Amniotic epithelial cell (primary cell): Measurements from ENCODE around the gene WFDC10A.
A peak's percentile ranks its signal among the peaks of the same experiment; 100 is the strongest.
"Not testable (repeated sequence)": the region's sequence is repeated elsewhere in the genome, so short reads cannot be mapped to it uniquely, and the experiment has no call there.

ENCODE experiments used
- DNase-seq: peaks from one replicate; pipeline ENCODE4 v3.0.0-alpha.2; 2010; ENCODE audit warnings: low read depth

WFDC10A gene

GRCh38 chr20:45629496-45630100, at the start of gene WFDC10A:
WFDC10A (plus strand) TSS chr20:45629739; CDS start chr20:45629814, 75 bp downstream.
- peak; percentile 58 for DNase-seq

GRCh38 chr20:45581702-45582101, 47.8 kb upstream of the WFDC10A start:
- peak; percentile 0 for DNase-seq

- no peak for DNase-seq
Measured at GRCh38 chr20:45583502-45583901, 46.0 kb upstream of the WFDC10A start.

DNA sequence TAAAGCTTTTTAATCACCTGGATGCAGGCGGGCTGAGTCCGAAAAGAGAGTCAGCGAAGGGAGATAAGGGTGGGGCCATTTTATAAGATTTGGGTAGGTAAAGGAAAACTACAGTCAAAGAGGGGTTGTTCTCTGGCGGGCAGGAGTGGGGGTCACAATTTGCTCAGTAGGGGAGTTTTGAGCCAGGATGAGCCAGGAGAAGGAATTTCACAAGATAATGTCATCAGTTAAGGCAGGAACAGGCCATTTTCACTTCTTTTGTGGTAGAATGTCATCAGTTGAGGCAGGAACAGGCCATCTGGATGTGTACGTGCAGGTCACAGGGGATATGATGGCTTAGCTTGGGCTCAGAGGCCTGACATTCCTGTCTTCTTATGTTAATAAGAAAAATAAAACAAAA, 45.2 kb upstream of the WFDC10A start:
- DNase-seq = not testable (repeated sequence)

GRCh38 chr20:45585986-45586385, 43.6 kb upstream of the WFDC10A start:
- DNase-seq = not testable (repeated sequence)

DNA sequence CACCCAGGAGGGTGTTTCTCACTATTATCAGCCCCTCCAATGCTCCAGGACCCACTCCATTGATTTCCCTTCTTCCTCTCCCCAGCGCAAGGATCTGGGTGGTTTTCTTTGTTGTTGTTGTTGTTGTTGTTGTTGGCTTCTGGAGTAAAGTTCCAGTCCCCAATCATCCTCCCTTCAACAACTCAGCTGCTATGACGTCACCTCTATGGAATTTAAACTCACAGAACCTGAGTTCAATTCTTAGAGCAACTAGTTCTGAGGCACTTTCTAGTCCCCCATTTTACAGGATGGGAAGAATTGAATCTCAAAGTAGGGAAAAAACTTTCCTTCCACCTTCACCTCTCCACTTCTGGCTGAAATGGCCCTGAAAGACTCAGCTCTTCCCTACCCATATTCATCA, 40.7 kb upstream of the WFDC10A start:
- no peak for DNase-seq

GRCh38 chr20:45589725-45590124, 39.8 kb upstream of the WFDC10A start:
- no peak for DNase-seq

- peak; percentile 16 for DNase-seq
Measured at GRCh38 chr20:45592574-45593189, 36.9 kb upstream of the WFDC10A start.

- DNase-seq = no peak
Measured at GRCh38 chr20:45593498-45593897, 36.0 kb upstream of the WFDC10A start.

- no peak for DNase-seq
Measured at GRCh38 chr20:45595235-45595634, 34.3 kb upstream of the WFDC10A start.

DNA sequence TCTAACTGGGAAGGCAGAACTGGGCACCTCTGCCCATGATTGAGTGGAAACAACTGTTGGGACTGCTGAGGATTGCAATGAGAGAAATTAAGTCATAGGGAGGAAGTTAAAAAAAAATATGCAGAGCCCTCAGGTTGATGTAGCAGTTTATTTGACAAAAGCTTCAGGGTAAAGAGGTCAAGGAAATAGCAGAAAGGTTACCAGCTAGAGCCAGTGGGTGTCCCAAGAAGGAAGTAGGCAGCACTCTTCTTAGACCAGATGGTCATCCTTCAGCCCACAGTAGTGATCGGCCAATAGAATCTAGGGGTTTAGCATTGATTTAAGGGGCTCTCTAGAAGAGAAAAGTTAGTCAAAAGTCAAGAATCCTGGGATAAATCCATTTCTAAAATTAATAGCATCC, 21.7 kb upstream of the WFDC10A start:
- no peak for DNase-seq

GRCh38 chr20:45611054-45611453, 18.5 kb upstream of the WFDC10A start:
- DNase-seq = peak; percentile 85

- no peak for DNase-seq
Measured at GRCh38 chr20:45612314-45612713, 17.2 kb upstream of the WFDC10A start.

DNA sequence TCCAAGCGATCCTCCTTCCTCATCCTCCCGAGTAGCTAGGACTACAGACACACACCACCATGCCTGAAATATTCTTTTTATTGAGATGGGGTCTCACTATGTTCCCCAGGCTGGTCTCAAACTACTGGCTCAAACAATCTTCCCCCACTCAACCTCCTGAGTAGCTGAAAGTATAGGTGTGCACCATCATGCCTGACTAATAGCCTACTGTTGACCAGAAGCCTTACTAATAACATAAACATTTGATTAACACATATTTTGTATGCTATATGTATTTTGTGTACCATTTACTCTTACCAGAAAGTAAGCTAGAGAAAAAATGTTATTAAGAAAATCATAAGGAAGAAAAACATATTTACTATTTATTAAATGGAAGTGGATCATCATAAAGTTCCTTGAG, 11.9 kb upstream of the WFDC10A start:
- no peak for DNase-seq

GRCh38 chr20:45621593-45621992, 7.9 kb upstream of the WFDC10A start:
- DNase-seq = no peak

DNA sequence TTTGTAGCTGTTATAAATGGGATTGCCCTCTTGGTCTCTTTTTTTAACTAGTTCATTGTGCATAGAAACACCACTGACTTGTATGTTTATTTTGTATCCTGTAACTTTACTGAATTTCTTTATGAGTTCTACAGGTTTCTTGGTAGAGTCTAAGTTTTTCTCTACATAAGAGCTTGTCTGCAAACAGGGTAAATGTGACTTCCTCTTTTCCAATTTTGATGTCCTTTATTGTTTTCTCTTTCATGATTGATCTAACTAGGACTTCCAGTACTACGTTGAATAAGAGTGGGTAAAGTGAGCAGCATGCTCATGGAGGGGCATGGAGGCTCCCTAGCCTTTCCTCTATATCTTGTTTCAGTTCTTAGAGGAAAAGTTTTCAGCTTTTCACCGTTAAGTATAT, 3.0 kb upstream of the WFDC10A start:
- no peak for DNase-seq

- DNase-seq = peak; percentile 8
Measured at GRCh38 chr20:45630371-45630770, 832 bp downstream of the WFDC10A start.

GRCh38 chr20:45631184-45631583, 1.6 kb downstream of the WFDC10A start, which contains the start of gene WFDC9:
WFDC9 (minus strand) TSS chr20:45631284; CDS start chr20:45610181, 21,103 bp downstream.
- no peak for DNase-seq

DNA sequence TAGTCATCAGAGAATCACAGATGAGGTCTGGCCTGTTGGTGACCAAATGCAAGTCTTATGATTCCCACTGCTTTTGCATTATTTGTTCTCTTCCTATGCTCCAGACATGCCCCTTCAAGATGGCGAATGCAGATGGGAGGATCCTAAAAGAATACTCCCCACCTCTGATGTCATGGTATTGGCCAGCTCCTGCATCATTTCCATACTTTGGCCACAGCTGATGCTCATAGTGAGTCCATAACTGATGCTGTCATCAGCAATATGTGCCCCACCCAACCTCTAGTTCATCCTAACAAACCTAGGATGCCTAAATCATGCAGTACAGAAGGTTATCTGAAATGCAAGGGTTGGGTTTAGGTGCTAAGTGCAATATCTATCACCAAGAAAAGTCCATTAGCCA, 7.0 kb downstream of the WFDC10A start:
- DNase-seq = no peak

DNA sequence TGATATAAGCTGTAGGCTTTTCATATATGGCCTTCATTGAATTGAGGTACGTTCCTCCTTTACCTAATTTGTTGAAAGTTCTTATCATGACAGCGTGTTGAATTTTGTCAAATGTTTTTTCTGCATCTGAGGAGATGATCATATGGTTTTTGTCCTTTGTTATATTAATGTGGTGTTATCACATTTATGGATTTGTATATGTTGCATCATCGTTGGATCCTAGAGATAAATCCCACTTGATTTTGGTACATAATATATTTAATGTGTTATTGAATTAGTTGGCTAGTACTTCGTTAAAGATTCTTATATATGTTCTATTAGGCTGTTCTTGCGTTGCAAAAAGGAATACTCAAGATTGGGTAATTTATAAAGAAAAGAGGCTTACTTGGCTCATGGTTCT, 10.1 kb downstream of the WFDC10A start:
- DNase-seq = no peak

GRCh38 chr20:45641076-45641475, 11.5 kb downstream of the WFDC10A start:
- not testable (repeated sequence) for DNase-seq

DNA sequence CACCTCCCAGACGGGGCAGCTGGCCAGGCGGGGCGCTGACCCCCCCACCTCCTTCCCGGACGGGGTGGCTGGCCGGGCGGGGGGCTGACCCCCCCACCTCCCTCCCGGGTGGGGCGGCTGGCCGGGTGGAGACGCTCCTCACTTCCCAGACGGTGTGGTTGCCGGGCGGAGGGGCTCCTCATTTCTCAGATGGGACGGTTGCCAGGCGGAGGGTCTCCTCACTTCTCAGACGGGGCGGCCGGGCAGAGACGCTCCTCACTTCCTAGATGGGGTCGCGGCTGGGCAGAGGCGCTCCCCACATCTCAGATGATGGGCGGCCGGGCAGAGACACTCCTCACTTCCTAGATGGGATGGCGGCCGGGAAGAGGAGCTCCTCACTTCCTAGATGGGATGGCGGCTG, 16.3 kb downstream of the WFDC10A start:
- DNase-seq = not testable (repeated sequence)

GRCh38 chr20:45646875-45647274, 17.3 kb downstream of the WFDC10A start:
- DNase-seq = no peak
